Retinal pigment epithelial cell (primary cell): ENCODE data around the gene CARD8.
"Not testable (repeated sequence)": the region's sequence is repeated elsewhere in the genome, so short reads cannot be mapped to it uniquely, and the experiment has no call there.

Source experiments
- DNase-seq: peaks from one replicate; pipeline ENCODE4 v3.0.0-alpha.2; 2010; ENCODE audit warnings: low read depth
- H3K4me3 ChIP-seq: 2 replicates; pipeline ENCODE4 v1.5.1; 2011; ENCODE audit warnings: mild to moderate bottlenecking, low read length, control low read depth, moderate library complexity
- CTCF ChIP-seq: conservative IDR thresholded peaks from 2 replicates; pipeline ENCODE4 v1.5.1; 2011; ENCODE audit warnings: low read depth, low read length, control low read depth, inconsistent platforms

Gene CARD8

GRCh38 chr19:48237057-48237456 is 18.7 kb downstream of the CARD8 start:
- H3K4me3 ChIP-seq = no peak overlapping the region
- DNase-seq = no peak
- TF ChIP-seq CTCF = no peak

GRCh38 chr19:48230555-48231129 is 25.1 kb downstream of the CARD8 start:
- TF ChIP-seq CTCF = no peak
- no peak overlapping the region for H3K4me3 ChIP-seq
- DNase-seq = no peak

GRCh38 chr19:48221628-48222027 is 34.1 kb downstream of the CARD8 start:
- DNase-seq = no peak
- no peak overlapping the region for H3K4me3 ChIP-seq
- TF ChIP-seq CTCF = no peak

DNA sequence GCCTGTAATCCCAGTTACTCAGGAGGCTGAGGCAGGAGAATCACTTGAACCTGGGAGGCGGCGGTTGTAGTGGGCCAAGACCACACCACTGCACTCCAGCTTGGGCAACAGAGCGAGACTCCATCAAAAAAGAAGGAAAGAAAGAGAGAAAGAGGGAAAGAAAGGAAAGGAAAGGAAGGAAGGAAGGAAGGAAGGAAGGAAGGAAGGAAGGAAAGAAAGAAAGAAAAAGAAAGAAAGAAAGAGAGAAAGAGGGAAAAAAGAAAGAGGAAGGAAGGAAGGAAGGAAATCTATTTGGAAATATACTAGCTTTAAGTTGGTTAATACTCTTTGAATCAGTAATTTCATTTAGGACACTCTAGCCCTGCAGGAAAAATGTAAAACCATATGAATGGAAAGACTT is 34.9 kb downstream of the CARD8 start:
- not testable (repeated sequence) for DNase-seq, H3K4me3 ChIP-seq

DNA sequence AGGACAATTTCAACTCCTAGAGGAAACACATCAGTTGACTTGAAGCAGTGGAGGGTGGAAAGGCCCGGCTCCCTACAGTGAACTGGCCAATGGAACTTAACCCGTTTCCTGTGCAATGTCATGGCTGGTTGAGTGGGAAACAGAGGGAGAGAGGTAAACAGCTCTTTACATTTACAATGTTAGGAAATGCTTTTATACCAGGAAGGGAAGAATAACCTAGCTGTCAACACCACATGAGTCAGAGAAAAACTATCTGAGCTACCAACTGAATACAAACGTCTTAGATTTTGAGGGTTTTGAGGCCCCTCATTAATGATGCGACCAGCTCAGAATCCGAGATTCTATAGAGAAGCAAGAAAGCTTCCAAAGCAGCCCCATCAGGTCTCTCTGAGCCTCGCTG is 36.7 kb downstream of the CARD8 start:
- no peak overlapping the region for H3K4me3 ChIP-seq
- DNase-seq = no peak
- no peak for TF ChIP-seq CTCF

- no peak overlapping the region for H3K4me3 ChIP-seq
- TF ChIP-seq CTCF = no peak
- DNase-seq = no peak
These were observed 38.8 kb downstream of the CARD8 start for GRCh38 chr19:48216933-48217332.

- TF ChIP-seq CTCF = no peak
- H3K4me3 ChIP-seq = no peak overlapping the region
- no peak for DNase-seq
These were observed 41.8 kb downstream of the CARD8 start for GRCh38 chr19:48213959-48214358.

DNA sequence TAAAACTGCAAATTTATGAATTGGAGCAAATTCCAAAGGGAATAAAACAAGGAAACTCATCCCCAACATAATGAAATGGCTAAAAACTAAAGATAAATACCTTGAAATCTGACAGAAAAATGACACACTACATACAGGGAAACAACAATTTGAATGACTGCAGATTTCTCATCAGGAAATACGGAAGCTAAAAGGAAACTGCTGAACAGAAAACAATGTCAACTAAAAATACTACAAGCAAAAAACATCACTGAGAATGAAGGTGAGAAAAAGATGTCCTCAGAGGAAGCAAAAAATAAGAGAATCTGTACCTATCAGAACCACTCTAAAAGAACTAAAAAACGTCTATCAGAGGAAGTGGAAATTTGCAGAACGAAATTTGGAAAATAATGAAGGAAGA is 45.7 kb downstream of the CARD8 start:
- TF ChIP-seq CTCF = no peak
- H3K4me3 ChIP-seq = no peak overlapping the region
- DNase-seq = no peak
